SU-DHL-6 (cell line): Measurements from ENCODE around the gene ADRA2B.

Experiments
- H2AFZ ChIP-seq: fragments of 200-600 bp; sonication (generic); 2 replicates; pipeline ENCODE4 v1.6.1; 2014; ENCODE audit warnings: low read depth, mild to moderate bottlenecking, moderate library complexity, mixed read lengths, antibody characterized with exemption, low read length; ENCODE audit not compliant: severe bottlenecking
- H3F3A ChIP-seq: fragments of 200-600 bp; shearing (Covaris generic); 2 replicates; pipeline ENCODE4 v1.6.0; 2016; ENCODE audit warnings: antibody characterized with exemption, mild to moderate bottlenecking; ENCODE audit not compliant: insufficient read depth
- H3K27ac ChIP-seq: fragments of 200-600 bp; sonication (generic); 2 replicates; pipeline ENCODE4 v1.5.1; 2016; ENCODE audit warnings: low read depth, mild to moderate bottlenecking, low read length, moderate library complexity, mixed read lengths
- H3K27me3 ChIP-seq: fragments of 200-600 bp; sonication (generic), shearing (Covaris generic); 2 replicates; pipeline ENCODE4 v1.6.0; 2014; ENCODE audit warnings: mild to moderate bottlenecking, low read length
- H3K36me3 ChIP-seq: fragments of 200-600 bp; sonication (generic); 2 replicates; pipeline ENCODE4 v1.6.1; 2014; ENCODE audit warnings: mild to moderate bottlenecking, low read length, mixed read lengths
- H3K4me2 ChIP-seq: fragments of 300-600, 200-600 bp; shearing (Covaris generic), sonication (generic); 2 replicates; pipeline ENCODE4 v1.6.0; 2014; ENCODE audit warnings: low read length, low read depth, mild to moderate bottlenecking; ENCODE audit not compliant: poor library complexity, severe bottlenecking
- H3K4me3 ChIP-seq: fragments of 200-600 bp; sonication (generic); 2 replicates; pipeline ENCODE4 v1.5.1; 2014; ENCODE audit warnings: antibody characterized with exemption, low read length, mild to moderate bottlenecking, mixed read lengths; ENCODE audit not compliant: insufficient read depth, poor library complexity, severe bottlenecking
- H3K79me2 ChIP-seq: fragments of 200-600 bp; sonication (generic); 2 replicates; pipeline ENCODE4 v1.6.1; 2014; ENCODE audit warnings: mild to moderate bottlenecking, low read length, moderate library complexity; ENCODE audit not compliant: insufficient read depth
- H3K9ac ChIP-seq: fragments of 200-600 bp; sonication (generic); 2 replicates; pipeline ENCODE4 v1.7.0; 2014; ENCODE audit warnings: mild to moderate bottlenecking, low read length
- H3K9me2 ChIP-seq: fragments of 200-600 bp; sonication (generic); replicated peaks from 2 replicates; pipeline ENCODE4 v1.6.1; 2014; ENCODE audit warnings: low read length; ENCODE audit not compliant: insufficient read depth
- H3K9me3 ChIP-seq: fragments of 200-600 bp; sonication (generic); 2 replicates; pipeline ENCODE4 v1.6.1; 2014; ENCODE audit warnings: low read length, mixed read lengths; ENCODE audit not compliant: insufficient read depth
- H4K20me1 ChIP-seq: fragments of 200-600 bp; sonication (generic); 2 replicates; pipeline ENCODE4 v1.6.1; 2014; ENCODE audit warnings: low read depth, mild to moderate bottlenecking, antibody characterized with exemption, low read length, moderate library complexity, mixed read lengths
- EZH2phosphoT487 ChIP-seq: fragments of 200-600 bp; sonication (generic), shearing (Covaris generic); conservative IDR thresholded peaks from 2 replicates; pipeline ENCODE4 v1.6.1; 2018; ENCODE audit warnings: mild to moderate bottlenecking, antibody characterized with exemption, low read length, moderate library complexity, mixed read lengths
- TF ChIP-seq, protein P1 (sequence below): fragments of 200-600 bp; sonication (generic); IDR thresholded peaks from one replicate; pipeline ENCODE4 v1.5.1; 2017; ENCODE audit warnings: antibody characterized with exemption, mild to moderate bottlenecking, low read length, moderate library complexity; ENCODE audit not compliant: insufficient read depth, poor library complexity, severe bottlenecking

Gene ADRA2B

DNA sequence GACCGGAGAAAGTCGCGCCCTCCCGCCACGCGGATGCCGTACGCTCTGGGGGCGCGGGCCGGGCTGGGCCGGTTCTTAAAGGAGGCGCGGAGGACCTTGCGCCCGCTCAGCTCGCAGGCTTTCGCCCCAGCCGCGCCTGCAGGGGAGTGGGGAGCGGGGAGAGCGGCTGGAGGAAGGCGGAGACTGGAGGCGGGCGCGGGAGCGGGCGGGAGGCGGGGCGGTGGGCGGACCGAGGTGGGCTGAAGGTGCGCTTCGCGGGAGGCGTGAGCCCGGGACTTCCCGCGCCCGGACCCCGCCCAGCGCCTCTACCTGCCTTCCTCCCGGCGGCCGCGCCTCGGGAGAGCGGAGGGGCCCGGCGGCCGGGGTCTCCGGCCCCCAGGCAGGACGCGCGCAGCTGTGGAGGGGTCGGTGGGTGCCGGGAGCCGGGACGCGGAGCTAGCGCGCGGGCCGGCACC lies at the start of gene ADRA2B:
Gene ADRA2B (minus strand): TSS at position 148 of the 455 bp plus-strand sequence. CDS start 422 bp downstream, outside the sequence.
- no peaks in the 10 kb centered on the region for H3F3A ChIP-seq
- no peaks in the 10 kb centered on the region for H4K20me1 ChIP-seq
- no peaks in the 10 kb centered on the region for H3K27me3 ChIP-seq
- TF ChIP-seq, protein P1, sequence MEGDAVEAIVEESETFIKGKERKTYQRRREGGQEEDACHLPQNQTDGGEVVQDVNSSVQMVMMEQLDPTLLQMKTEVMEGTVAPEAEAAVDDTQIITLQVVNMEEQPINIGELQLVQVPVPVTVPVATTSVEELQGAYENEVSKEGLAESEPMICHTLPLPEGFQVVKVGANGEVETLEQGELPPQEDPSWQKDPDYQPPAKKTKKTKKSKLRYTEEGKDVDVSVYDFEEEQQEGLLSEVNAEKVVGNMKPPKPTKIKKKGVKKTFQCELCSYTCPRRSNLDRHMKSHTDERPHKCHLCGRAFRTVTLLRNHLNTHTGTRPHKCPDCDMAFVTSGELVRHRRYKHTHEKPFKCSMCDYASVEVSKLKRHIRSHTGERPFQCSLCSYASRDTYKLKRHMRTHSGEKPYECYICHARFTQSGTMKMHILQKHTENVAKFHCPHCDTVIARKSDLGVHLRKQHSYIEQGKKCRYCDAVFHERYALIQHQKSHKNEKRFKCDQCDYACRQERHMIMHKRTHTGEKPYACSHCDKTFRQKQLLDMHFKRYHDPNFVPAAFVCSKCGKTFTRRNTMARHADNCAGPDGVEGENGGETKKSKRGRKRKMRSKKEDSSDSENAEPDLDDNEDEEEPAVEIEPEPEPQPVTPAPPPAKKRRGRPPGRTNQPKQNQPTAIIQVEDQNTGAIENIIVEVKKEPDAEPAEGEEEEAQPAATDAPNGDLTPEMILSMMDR: no peak
- TF ChIP-seq EZH2phosphoT487: no peak
- H3K9me3 ChIP-seq: no peaks in the 10 kb centered on the region
- H3K36me3 ChIP-seq: no peaks in the 10 kb centered on the region
- no peaks in the 10 kb centered on the region for H3K9me2 ChIP-seq
- peak within 1 kb of the TSS; percentile 58 for H3K4me3 ChIP-seq
- peak within 1 kb of the TSS; percentile 64 for H3K4me2 ChIP-seq
- H3K27ac ChIP-seq: no peak within 1 kb of the TSS
- peak within 1 kb of the TSS; percentile 56 for H3K9ac ChIP-seq
- peak within 1 kb of the TSS; percentile 92 for H2AFZ ChIP-seq
- H3K79me2 ChIP-seq: no peaks in the 10 kb centered on the region

DNA sequence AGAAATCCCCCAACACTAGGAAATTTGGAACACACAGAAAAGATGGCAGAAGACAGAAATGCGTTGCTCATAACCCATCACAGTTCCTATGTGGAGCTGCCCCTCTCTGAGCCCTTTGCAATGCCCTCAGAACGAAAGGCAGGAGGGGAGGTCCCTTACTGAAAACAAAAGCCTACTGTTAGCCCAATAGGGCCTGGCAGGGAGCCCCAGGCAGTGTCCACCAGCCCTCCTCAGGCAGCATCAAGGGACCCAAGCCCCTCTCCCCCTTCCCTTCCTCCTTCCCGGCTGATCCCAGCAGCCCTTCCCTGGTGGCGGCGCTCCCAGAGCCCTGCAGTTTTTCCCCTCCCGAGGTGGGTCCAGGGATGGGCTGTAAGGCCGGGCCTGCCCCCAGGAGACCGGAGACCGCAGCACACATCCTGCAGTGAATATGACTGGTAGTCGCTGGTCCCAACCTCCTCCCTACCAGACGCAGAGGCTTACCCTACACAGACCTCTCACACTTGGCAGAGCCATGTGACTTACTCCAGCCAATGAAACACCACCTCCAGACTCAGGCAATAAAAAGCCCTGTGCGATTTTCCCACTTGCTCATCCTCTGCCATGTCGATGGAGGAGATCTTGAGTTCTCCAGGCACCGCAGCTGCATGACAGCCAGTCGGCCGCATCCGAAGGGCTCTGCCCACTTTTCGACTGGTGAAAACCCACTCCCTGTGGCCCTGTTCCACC lies 48.3 kb upstream of the ADRA2B start:
- no peaks in the 10 kb centered on the region for H4K20me1 ChIP-seq
- H3K27ac ChIP-seq: peak overlapping the region; percentile 95
- no peaks in the 10 kb centered on the region for H3K36me3 ChIP-seq
- H3K9ac ChIP-seq: peak overlapping the region; percentile 73
- peaks cover 35% of the 10 kb centered on the region for H3F3A ChIP-seq
- TF ChIP-seq, protein P1: no peak
- no peak for TF ChIP-seq EZH2phosphoT487
- no peaks in the 10 kb centered on the region for H3K9me2 ChIP-seq
- no peaks in the 10 kb centered on the region for H3K79me2 ChIP-seq
- H3K9me3 ChIP-seq: no peaks in the 10 kb centered on the region
- no peaks in the 10 kb centered on the region for H3K27me3 ChIP-seq
- peak overlapping the region; percentile 73 for H3K4me2 ChIP-seq
- peak overlapping the region; percentile 97 for H2AFZ ChIP-seq
- H3K4me3 ChIP-seq: peak overlapping the region; percentile 53

DNA sequence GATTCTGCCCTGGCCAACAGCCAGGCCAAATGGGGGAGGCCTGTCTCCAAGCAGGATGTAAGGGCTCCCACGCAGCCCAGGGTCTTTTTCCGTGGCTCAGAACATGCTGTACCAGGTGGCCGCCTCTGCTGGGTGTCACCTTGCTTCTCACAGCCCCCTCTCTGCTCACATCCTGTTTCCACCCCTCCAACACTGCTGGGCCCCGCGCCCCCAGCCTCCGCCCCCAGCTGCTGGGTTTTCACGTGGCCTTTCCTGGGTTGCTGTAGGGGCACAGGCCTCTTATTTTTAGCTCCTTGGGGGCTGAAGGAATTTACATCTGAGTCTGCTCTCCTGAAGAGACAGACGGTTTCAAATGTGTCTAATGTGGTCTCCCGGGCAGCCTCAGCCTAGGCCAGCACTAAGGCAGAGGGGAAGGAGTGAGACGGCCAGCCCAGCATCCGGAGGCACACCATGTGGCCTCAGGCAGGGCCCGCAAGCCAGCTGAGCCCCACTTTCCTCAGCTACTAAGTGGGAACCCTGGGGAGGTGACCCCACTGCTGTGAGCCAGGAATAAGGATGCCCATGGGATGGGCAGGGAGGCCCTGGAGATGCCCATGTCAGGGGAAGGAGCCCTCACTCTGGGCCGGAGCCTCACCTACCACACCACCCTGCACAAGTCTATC lies 47.5 kb upstream of the ADRA2B start:
- H3K27ac ChIP-seq: peak overlapping the region; percentile 95
- H3K4me2 ChIP-seq: peak overlapping the region; percentile 73
- no peaks in the 10 kb centered on the region for H3K79me2 ChIP-seq

More for the DNA sequence above, 47.5 kb upstream of the ADRA2B start:
- Histone ChIP-seq H3K9me3 (no peaks in the 10 kb centered on the region), H3K4me3 (peak overlapping the region; percentile 53), H4K20me1 (no peaks in the 10 kb centered on the region), H3K27me3 (no peaks in the 10 kb centered on the region), H3K36me3 (no peaks in the 10 kb centered on the region), H3K9ac (peak overlapping the region; percentile 73), H3K9me2 (no peaks in the 10 kb centered on the region), H2AFZ (peak overlapping the region; percentile 97), H3F3A (peaks cover 35% of the 10 kb centered on the region)
- no peak for TF ChIP-seq EZH2phosphoT487
- TF ChIP-seq, protein P1: no peak
